Measurements from ENCODE around the gene MTAP. TPM values are rescaled to one million over a fixed set of nuclear protein-coding genes. Genes with fewer than 3 reads are reported as not detected.
"Not testable (repeated sequence)": the region's sequence is repeated elsewhere in the genome, so short reads cannot be mapped to it uniquely, and the experiment has no call there.

The MTAP gene
- total and polyA plus RNA-seq, 7 experiments from 2014 or later, result 13.1 to 50.7 (median 29.7) TPM

DNA sequence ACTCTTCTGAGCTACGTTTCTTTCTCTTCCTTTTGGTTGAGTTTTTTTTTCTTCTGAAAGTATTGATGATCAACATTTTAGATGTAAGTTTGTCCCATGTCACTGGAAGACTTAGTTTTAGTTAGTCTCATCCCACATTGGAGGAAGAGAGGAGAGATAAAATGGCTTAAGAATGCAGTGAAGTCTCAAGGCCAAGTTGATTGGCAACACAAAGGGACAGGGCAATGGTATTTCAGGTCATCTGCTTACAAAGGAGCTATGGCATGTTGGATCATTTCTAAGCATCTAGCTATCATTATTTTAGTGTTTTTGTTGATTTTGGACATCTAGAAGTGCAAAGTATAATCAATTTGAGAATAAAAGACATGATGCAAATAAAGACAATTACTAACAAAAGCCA, 133.2 kb downstream of the MTAP start:
- H3K36me3 Mint-ChIP-seq, result peaks cover 0 to 28% (median 19%) of the 10 kb centered on the region in 5 donors
- H3K27ac Mint-ChIP-seq, result no peak overlapping the region
- CTCF ChIA-PET, result no interaction called here
- no peaks in the 10 kb centered on the region for H3K4me1 ChIP-seq (ENCODE audit: control insufficient read depth in 2 of 2, insufficient read depth in 2 of 2, low read length in 2 of 2)
- no peaks in the 10 kb centered on the region for H3K9me3 ChIP-seq (ENCODE audit: control insufficient read depth in 2 of 3, low read length in 3 of 3)
- intact Hi-C loops (cut with micrococcal nuclease), result no loop called here
- no peaks in the 10 kb centered on the region for H3K4me1 Mint-ChIP-seq
- H3K27me3 Mint-ChIP-seq, result peaks cover 0 to 7% (median 0%) of the 10 kb centered on the region in 5 donors
- H3K27ac ChIP-seq (ENCODE audit: low read depth, low read length), result no peak overlapping the region
- ATAC-seq, result no peak
- H3K36me3 ChIP-seq (ENCODE audit: control insufficient read depth in 2 of 3, insufficient read depth in 3 of 3, low read length in 3 of 3), result no peaks in the 10 kb centered on the region
- H3K27me3 ChIP-seq (ENCODE audit: control insufficient read depth in 2 of 2, insufficient read depth in 2 of 2, low read length in 2 of 2), result no peaks in the 10 kb centered on the region
- DNase-seq, result no peak
- POLR2A ChIA-PET, result no interaction called here
- H3K9me3 Mint-ChIP-seq, result peaks cover 0 to 2% (median 0%) of the 10 kb centered on the region in 11 donors
- no peak overlapping the region for H3K4me3 ChIP-seq (ENCODE audit: low read length)
- H3K4me3 Mint-ChIP-seq, result no peak overlapping the region

- intact Hi-C loops (cut with micrococcal nuclease), result no loop called here
- Mint-ChIP-seq H3K36me3 (peaks cover 0 to 24% (median 15%) of the 10 kb centered on the region in 5 donors), H3K4me3 (no peak overlapping the region), H3K4me1 (no peaks in the 10 kb centered on the region), H3K27me3 (peaks cover 0 to 7% (median under 1%) of the 10 kb centered on the region in 5 donors), H3K9me3 (peaks cover 0 to 2% (median 0%) of the 10 kb centered on the region in 11 donors), H3K27ac (no peak overlapping the region)
- DNase-seq (no peak), ATAC-seq (no peak)
- no peaks in the 10 kb centered on the region for H3K9me3 ChIP-seq (ENCODE audit: control insufficient read depth in 2 of 3, low read length in 3 of 3)
- H3K36me3 ChIP-seq (ENCODE audit: control insufficient read depth in 2 of 3, insufficient read depth in 3 of 3, low read length in 3 of 3), result no peaks in the 10 kb centered on the region
- POLR2A ChIA-PET, result no interaction called here
- no peaks in the 10 kb centered on the region for H3K4me1 ChIP-seq (ENCODE audit: control insufficient read depth in 2 of 2, insufficient read depth in 2 of 2, low read length in 2 of 2)
- CTCF ChIA-PET, result no interaction called here
- no peak overlapping the region for H3K4me3 ChIP-seq (ENCODE audit: low read length)
- H3K27me3 ChIP-seq (ENCODE audit: control insufficient read depth in 2 of 2, insufficient read depth in 2 of 2, low read length in 2 of 2), result no peaks in the 10 kb centered on the region
- no peak overlapping the region for H3K27ac ChIP-seq (ENCODE audit: low read depth, low read length)
Measured at GRCh38 chr9:21936161-21936560, 133.7 kb downstream of the MTAP start.

DNA sequence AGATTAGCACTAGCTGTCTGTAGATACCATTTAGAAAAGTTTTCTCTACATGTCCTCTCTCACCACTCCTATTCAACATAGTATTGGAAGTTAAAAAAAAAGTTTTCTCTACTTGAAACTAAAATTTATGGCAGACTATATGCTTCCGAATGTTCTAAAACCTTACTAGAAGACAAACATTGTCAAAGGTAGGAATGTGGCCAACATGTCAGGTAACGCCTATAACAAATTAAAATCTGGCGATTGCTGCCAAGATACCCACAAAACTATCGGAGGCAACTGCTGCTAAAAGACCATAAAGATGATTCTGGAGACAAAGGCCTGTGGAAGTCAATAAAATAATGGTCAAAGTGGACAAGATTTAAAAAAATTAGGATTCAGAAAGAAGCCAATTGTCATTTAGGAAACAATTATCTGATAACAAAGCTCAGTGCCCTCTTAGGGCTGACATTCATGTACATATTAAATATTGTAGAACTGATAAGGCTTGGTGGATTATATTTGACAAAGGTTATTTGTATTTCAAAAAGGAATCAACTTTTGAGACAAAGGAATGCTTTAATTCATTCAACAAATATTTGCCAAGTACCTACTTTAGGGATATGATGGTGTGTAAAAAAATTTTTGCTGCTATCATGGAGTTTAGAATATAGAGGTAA, 139.0 kb downstream of the MTAP start:
- Histone ChIP-seq H3K36me3 (ENCODE audit: control insufficient read depth in 2 of 3, insufficient read depth in 3 of 3, low read length in 3 of 3) (no peaks in the 10 kb centered on the region), H3K27ac (ENCODE audit: low read depth, low read length) (no peak overlapping the region), H3K4me1 (ENCODE audit: control insufficient read depth in 2 of 2, insufficient read depth in 2 of 2, low read length in 2 of 2) (no peaks in the 10 kb centered on the region), H3K9me3 (ENCODE audit: control insufficient read depth in 2 of 3, low read length in 3 of 3) (no peaks in the 10 kb centered on the region), H3K4me3 (ENCODE audit: low read length) (no peak overlapping the region), H3K27me3 (ENCODE audit: control insufficient read depth in 2 of 2, insufficient read depth in 2 of 2, low read length in 2 of 2) (no peaks in the 10 kb centered on the region)
- H3K4me1 Mint-ChIP-seq, result no peaks in the 10 kb centered on the region
- peaks cover 0 to 6% (median 0%) of the 10 kb centered on the region in 5 donors for H3K36me3 Mint-ChIP-seq
- no peak for DNase-seq
- CTCF ChIA-PET, result no interaction called here
- intact Hi-C loops (cut with micrococcal nuclease), result no loop called here
- H3K27ac Mint-ChIP-seq, result no peak overlapping the region
- peaks cover 0 to 13% (median 2%) of the 10 kb centered on the region in 11 donors for H3K9me3 Mint-ChIP-seq
- ATAC-seq, result no peak
- H3K27me3 Mint-ChIP-seq, result peaks cover 30 to 38% (median 34%) of the 10 kb centered on the region in 5 donors
- no peak overlapping the region for H3K4me3 Mint-ChIP-seq
- POLR2A ChIA-PET, result no interaction called here

- Histone ChIP-seq H3K9me3 (ENCODE audit: control insufficient read depth in 2 of 3, low read length in 3 of 3) (no peaks in the 10 kb centered on the region), H3K27ac (ENCODE audit: low read depth, low read length) (no peak overlapping the region), H3K4me3 (ENCODE audit: low read length) (no peak overlapping the region), H3K4me1 (ENCODE audit: control insufficient read depth in 2 of 2, insufficient read depth in 2 of 2, low read length in 2 of 2) (no peaks in the 10 kb centered on the region), H3K27me3 (ENCODE audit: control insufficient read depth in 2 of 2, insufficient read depth in 2 of 2, low read length in 2 of 2) (no peaks in the 10 kb centered on the region), H3K36me3 (ENCODE audit: control insufficient read depth in 2 of 3, insufficient read depth in 3 of 3, low read length in 3 of 3) (no peaks in the 10 kb centered on the region)
- Mint-ChIP-seq H3K27me3 (peaks cover 30 to 49% (median 34%) of the 10 kb centered on the region in 5 donors), H3K36me3 (peaks cover 0 to 6% (median 3%) of the 10 kb centered on the region in 5 donors), H3K27ac (no peak overlapping the region), H3K4me1 (no peaks in the 10 kb centered on the region), H3K9me3 (peaks cover 0 to 25% (median 6%) of the 10 kb centered on the region in 11 donors), H3K4me3 (no peak overlapping the region)
- POLR2A ChIA-PET, result no interaction called here
- intact Hi-C loops (cut with micrococcal nuclease), result no loop called here
- ATAC-seq, result no peak
- no peak for DNase-seq
- CTCF ChIA-PET, result no interaction called here
Measured at GRCh38 chr9:21943464-21943863, 141.0 kb downstream of the MTAP start.

DNA sequence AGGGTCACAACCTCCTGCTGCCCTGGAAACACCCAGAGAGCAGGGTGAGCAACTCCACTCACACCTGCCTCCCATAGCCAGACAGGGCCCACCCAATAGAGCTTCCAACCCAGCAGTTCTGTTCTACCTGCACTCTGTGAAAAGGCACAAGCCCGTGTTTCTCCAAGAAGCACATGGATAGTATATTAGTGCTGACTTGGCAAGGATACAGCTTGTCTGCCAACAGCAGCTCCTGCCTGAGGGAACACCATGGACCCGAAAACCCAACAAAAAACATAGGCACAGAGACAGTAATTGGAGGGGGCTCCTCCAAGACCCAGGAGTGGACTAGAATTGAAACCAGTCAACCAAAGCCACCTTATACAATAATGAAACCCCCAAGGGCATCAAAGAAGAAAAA, 143.2 kb downstream of the MTAP start:
- Histone ChIP-seq H3K9me3 (ENCODE audit: control insufficient read depth in 2 of 3, low read length in 3 of 3) (no peaks in the 10 kb centered on the region), H3K27ac (ENCODE audit: low read depth, low read length) (no peak overlapping the region), H3K27me3 (ENCODE audit: control insufficient read depth in 2 of 2, insufficient read depth in 2 of 2, low read length in 2 of 2) (no peaks in the 10 kb centered on the region), H3K36me3 (ENCODE audit: control insufficient read depth in 2 of 3, insufficient read depth in 3 of 3, low read length in 3 of 3) (no peaks in the 10 kb centered on the region), H3K4me3 (ENCODE audit: low read length) (no peak overlapping the region), H3K4me1 (ENCODE audit: control insufficient read depth in 2 of 2, insufficient read depth in 2 of 2, low read length in 2 of 2) (no peaks in the 10 kb centered on the region)
- H3K27ac Mint-ChIP-seq, result no peak overlapping the region
- peaks cover 0 to 6% (median 3%) of the 10 kb centered on the region in 5 donors for H3K36me3 Mint-ChIP-seq
- peaks cover 0 to 26% (median 7%) of the 10 kb centered on the region in 11 donors for H3K9me3 Mint-ChIP-seq
- DNase-seq (no peak), ATAC-seq (no peak)
- ChIA-PET POLR2A (interaction anchor here (0.6 kb wide), 1 partner anchor 29 kb away, joined by 3 read pairs; no protein-coding TSS in a partner anchor), CTCF (no interaction called here)
- H3K4me1 Mint-ChIP-seq, result no peaks in the 10 kb centered on the region
- no peak overlapping the region for H3K4me3 Mint-ChIP-seq
- intact Hi-C loops (cut with micrococcal nuclease), result no loop called here
- peaks cover 30 to 56% (median 34%) of the 10 kb centered on the region in 5 donors for H3K27me3 Mint-ChIP-seq

DNA sequence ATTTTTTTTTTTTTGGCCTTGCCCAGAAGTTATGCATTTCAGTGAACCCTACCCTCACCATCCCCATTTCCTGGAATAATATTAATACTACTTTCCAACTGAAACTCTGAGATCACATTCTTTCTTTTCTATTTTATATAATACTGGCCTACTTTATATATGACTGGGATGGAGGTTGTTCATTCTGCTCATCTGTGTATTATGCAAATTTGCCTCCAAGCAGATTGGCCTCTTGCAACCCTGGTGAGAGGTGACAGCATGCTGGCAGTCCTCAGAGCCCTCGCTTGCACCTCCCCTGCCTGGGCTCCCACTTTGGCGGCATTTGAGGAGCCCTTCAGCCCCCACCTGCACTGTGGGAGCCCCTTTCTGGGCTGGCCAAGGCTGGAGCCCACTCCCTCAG, 156.4 kb downstream of the MTAP start:
- Mint-ChIP-seq H3K4me3 (no peak overlapping the region), H3K4me1 (no peaks in the 10 kb centered on the region), H3K27me3 (peaks cover 28 to 56% (median 41%) of the 10 kb centered on the region in 5 donors), H3K27ac (no peak overlapping the region), H3K9me3 (peaks cover 0 to 20% (median 9%) of the 10 kb centered on the region in 11 donors), H3K36me3 (peaks cover 0 to 12% (median 0%) of the 10 kb centered on the region in 5 donors)
- DNase-seq (no peak), ATAC-seq (no peak)
- ChIA-PET CTCF (no interaction called here), POLR2A (no interaction called here)
- Histone ChIP-seq H3K4me3 (ENCODE audit: low read length) (no peak overlapping the region), H3K9me3 (ENCODE audit: control insufficient read depth in 2 of 3, low read length in 3 of 3) (no peaks in the 10 kb centered on the region), H3K27me3 (ENCODE audit: control insufficient read depth in 2 of 2, insufficient read depth in 2 of 2, low read length in 2 of 2) (peaks cover 6 to 7% of the 10 kb centered on the region in 2 donors), H3K27ac (ENCODE audit: low read depth, low read length) (no peak overlapping the region), H3K36me3 (ENCODE audit: control insufficient read depth in 2 of 3, insufficient read depth in 3 of 3, low read length in 3 of 3) (no peaks in the 10 kb centered on the region), H3K4me1 (ENCODE audit: control insufficient read depth in 2 of 2, insufficient read depth in 2 of 2, low read length in 2 of 2) (no peaks in the 10 kb centered on the region)
- intact Hi-C loops (cut with micrococcal nuclease), result no loop called here

DNA sequence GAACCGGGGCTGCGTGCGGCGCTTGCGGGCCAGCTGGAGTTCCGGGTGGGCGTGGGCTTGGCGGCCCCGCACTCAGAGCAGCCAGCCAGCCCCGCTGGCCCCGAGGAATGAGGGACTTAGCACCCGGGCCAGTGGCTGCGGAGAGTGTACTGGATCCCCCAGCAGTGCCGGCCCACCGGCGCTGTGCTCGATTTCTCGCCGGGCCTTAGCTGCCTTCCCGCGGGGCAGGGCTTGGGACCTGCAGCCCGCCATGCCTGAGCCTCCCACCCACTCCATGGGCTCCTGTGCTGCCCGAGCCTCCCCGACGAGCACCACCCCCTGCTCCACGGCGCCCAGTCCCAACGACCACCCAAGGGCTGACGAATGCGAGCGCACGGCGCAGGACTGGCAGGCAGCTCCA, 156.8 kb downstream of the MTAP start:
- DNase-seq; intact Hi-C loops (cut with micrococcal nuclease); POLR2A ChIA-PET; H3K4me1 ChIP-seq (ENCODE audit: control insufficient read depth in 2 of 2, insufficient read depth in 2 of 2, low read length in 2 of 2); H3K4me3 ChIP-seq (ENCODE audit: low read length); H3K9me3 ChIP-seq (ENCODE audit: control insufficient read depth in 2 of 3, low read length in 3 of 3); H3K27ac Mint-ChIP-seq; H3K4me1 Mint-ChIP-seq; H3K36me3 ChIP-seq (ENCODE audit: control insufficient read depth in 2 of 3, insufficient read depth in 3 of 3, low read length in 3 of 3); H3K4me3 Mint-ChIP-seq; CTCF ChIA-PET; H3K27ac ChIP-seq (ENCODE audit: low read depth, low read length); ATAC-seq: not testable (repeated sequence)
- H3K27me3 ChIP-seq (ENCODE audit: control insufficient read depth in 2 of 2, insufficient read depth in 2 of 2, low read length in 2 of 2), result peaks cover 9 to 10% of the 10 kb centered on the region in 2 donors
- H3K9me3 Mint-ChIP-seq, result peaks cover 0 to 23% (median 9%) of the 10 kb centered on the region in 11 donors
- peaks cover 33 to 59% (median 42%) of the 10 kb centered on the region in 5 donors for H3K27me3 Mint-ChIP-seq
- peaks cover 0 to 12% (median 0%) of the 10 kb centered on the region in 5 donors for H3K36me3 Mint-ChIP-seq
